T-helper 22 cell (primary cell): ENCODE results near the gene GTF3C4.

Experiments
- DNase-seq: peaks from one replicate; pipeline ENCODE4 v3.0.0-alpha.2; 2020; ENCODE audit warnings: low read depth

GTF3C4 gene

GRCh38 chr9:132670457-132671391 lies at the start of gene GTF3C4:
GTF3C4 (plus strand) TSS chr9:132670464; CDS start chr9:132670599, 135 bp downstream.
- DNase-seq: peak; percentile 78

DNA sequence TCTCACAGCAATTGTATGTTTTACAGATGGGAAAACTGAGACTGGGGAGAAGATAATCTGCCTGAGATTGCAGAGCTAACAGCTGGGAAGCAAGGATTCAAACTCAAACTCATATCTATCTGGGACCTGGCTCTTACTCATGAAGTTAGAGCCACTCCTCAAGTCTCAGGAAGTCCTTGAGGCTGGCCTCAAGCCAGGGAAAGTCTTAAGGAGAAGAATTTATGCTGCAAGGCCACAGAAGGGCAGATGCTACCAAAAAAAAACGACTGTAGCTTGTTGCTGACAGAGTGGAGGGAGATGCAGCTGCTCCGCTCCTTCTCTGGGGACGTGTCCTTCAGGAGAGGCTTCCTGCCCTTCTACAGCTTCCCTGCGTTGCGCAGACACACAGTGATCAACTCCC lies 48.1 kb upstream of the GTF3C4 start:
- no peak for DNase-seq

- DNase-seq: no peak
These were observed 44.0 kb upstream of the GTF3C4 start for GRCh38 chr9:132626285-132626684.

GRCh38 chr9:132627106-132627505 lies 43.2 kb upstream of the GTF3C4 start:
- no peak for DNase-seq

GRCh38 chr9:132627594-132627993 lies 42.7 kb upstream of the GTF3C4 start:
- DNase-seq: no peak

DNA sequence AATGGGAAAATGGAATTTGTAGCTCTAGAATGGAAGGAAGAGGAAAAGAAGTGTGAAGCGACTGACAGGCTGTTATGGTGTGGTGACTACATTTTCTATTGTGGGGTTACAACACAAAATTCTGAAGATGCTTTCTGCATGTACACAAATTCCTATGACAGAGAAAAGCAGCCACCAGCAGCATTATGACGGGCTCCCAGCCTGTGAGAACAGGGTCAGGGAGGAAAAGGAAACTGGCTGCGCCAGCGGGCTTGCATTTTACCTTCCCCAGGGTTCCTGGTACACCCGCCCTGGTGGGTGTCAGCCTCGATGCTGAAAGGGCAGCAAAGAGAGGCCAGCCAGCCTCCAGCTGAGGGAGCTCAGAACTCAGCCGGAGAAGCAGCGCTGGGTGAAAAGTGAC lies 41.5 kb upstream of the GTF3C4 start:
- DNase-seq: no peak

DNA sequence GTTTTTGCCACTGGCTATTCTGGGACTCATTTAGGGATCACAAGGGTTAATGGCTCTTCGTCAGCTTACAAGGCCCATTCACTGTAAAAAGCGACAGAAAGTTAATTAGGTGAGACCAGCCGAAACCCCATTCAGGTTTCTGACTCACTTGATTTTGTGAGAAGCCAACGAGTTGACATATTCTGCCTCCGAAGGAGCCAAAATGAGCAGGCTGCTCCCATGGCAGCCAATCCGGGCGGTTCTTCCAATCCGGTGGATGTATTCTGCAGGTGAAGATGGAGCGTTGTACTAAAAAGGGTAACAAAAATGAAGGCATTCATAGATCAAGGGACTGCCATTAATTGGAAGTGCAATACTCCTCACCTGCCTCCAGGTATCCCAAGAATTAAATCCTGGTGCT lies 40.1 kb upstream of the GTF3C4 start:
- no peak for DNase-seq

DNA sequence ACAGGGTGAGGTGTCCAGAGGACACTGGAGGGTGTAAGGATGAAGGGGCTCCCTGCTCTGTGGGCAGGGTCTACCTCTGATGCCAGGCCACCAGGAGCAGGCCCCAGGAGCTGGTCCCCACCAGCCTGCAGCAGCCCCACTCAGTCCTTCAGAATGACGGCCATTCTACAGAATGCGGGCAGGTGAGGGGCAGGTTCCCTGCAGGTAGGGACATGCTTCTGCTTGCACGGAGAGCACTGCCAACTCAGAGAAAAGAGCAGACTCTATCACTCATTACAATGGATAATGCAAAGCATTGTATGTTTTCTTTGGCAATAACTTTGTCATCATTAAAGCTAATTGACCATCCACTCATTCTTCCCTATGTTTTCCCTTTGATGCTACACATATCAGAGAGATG lies 39.5 kb upstream of the GTF3C4 start:
- DNase-seq: no peak

DNA sequence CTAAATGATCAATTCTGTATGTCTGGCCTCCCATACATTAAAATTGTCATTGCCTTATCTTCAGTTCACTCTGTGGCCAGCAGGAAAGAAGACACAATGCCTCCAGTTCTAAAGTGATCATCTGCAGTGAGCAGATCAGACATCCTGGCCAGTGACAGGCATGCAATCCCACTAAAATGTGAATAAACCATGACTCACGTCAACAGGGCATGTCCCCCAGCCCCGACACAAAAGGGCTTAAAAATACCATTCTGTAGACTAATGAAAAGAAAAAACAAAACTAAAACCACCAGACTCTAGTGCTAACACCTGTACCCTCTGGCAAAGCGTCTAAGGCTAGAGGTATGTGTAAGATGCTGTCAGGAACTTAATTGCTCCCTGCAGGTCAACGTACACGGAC lies 39.0 kb upstream of the GTF3C4 start:
- DNase-seq: no peak

GRCh38 chr9:132631685-132632084 lies 38.6 kb upstream of the GTF3C4 start:
- DNase-seq: no peak

DNA sequence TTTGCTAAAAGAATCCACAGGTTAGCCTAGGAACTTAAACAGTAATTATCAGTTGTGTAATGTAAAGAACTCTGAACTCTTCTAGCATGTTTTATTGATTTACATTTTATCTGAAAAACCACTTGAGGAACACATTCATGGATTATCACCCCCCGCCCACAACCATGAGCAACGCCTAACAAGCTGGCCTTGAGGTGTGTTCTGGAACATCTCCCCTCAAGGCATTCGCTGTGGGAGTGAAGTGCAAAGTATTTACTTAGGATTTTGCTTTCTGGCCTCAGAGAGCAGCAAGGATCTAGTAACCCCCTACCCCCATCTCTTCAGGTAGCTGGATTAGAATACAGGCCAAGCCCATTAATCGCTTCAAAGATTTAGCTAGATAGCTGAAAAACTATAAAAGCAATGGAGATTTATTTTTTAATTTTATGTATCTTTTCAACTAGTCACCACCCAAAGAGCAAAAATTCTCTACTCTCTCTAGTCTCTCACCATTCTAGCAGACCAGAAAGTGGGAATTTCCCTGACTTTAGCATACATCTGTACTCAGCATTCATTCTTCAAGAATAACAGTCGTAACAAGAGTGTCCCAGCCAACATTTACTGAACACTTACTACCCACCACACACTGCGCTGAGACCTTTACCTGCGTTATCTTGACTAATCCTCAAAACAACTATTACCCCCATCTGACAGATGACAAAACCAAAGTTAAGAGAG lies 37.7 kb upstream of the GTF3C4 start:
- DNase-seq: no peak

GRCh38 chr9:132634327-132634726 lies 35.9 kb upstream of the GTF3C4 start:
- no peak for DNase-seq

DNA sequence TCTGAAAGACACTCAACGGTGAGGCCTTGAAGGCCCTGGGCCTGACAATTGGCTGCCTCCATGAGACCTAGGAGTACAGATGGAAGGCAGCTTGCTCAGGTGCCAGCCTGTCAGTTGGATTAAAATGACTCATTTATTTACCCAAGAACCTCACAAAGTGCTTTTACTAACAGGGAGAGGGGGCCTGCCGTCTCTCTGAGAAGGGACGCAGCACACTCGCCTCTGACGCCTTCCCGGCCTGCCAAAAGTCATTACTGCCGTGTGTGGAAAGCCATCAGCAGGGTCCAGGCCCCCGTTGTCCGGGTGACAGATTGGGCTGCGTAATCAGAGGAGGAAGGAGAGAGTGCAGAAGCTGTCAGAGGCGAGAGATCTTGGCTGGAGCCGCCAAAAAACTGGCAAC lies 32.9 kb upstream of the GTF3C4 start:
- DNase-seq: no peak

- DNase-seq: no peak
These were observed 32.5 kb upstream of the GTF3C4 start for GRCh38 chr9:132637801-132638200.

DNA sequence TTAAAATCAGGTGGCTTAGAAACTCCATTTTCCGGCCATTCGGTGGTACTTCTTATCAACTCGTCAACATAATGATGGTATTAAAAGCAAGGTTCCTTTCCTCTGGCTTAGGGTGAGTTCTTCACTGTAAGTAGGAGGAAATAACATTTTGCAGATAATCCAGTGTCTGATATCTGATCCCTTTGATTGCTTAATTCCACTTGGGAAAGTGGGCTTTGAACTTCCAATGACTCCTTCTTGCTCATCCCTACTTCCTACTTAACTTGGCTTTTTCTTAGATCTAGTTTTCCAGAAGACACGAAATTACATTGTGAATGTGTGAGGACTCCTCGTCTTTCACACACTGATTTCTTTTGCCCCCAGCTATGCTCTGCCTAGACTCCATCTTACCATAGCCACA lies 32.0 kb upstream of the GTF3C4 start:
- DNase-seq: no peak

DNA sequence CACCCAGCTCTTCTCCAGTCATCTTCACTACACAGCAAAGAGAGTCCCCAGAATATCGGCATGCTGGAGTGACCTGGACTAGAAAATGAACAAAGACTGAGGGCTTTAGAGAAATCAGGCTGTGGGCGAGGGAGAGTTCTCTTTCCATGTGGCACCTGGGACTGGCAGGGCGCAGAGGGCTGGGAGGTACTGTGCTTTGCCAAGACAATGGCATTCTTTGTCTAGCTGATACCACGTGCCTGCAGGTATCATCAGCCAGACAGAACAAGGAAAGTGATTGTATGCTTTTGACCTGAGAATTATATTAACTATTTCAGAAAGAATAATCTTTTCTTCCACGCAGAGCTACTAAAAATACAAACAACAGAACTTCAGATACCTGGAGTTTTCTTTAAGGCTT lies 30.9 kb upstream of the GTF3C4 start:
- no peak for DNase-seq

DNA sequence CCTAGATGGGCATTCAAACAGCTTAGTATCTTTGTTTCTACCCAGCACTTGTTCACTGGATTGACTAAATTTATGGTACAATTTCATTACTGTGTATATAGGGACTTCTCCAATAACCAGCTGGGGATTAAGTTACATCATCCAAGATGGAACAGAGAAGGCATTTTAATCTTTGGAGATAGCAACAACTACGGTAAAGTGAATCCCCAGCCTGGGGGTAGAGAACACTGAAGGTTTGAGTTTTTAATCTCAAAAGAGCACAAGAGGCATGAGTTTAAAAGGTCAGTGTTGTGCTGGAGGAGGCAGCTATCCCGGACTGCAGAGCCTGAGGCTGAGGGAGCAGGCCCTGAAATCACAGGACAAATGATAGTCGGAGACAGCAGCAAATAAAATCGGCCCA lies 29.0 kb upstream of the GTF3C4 start:
- DNase-seq: no peak

DNA sequence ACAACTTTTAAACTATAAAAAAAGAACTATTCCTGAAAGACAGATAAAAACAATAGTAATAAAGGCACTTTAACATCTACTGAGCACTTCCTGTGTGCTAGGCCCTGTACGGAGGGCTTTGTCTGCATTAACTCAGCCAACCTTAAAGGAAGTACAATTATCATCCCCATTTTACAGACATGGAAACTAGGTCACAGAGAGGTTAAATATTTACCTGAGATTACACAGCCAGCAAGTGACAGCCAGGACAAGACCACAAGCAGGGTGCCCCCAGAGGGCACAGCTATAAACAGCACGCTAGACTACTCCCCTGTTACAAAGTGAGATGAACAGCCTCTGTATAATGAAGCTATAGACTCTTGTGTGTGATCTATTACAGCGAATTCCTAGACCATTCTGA lies 26.0 kb upstream of the GTF3C4 start:
- no peak for DNase-seq

DNA sequence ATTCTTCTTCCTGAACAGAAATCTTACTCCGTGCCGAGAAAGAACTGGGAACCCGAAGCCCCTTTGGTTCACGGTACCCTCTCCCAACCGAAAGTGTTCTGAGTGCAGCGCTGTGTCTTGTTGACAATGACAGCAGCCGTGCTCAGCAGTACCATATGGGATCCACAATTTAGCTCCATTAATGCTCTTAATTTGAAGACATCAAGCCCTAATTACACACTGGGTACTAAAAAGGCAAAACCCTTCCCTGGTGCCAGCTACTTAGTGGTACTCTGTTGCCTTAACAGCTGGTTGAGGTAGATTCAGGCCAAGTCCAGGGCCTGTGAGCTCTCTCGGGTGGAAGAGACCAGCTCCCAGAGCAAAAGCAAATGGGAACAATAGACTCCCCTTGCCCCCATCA lies 25.0 kb upstream of the GTF3C4 start:
- DNase-seq: no peak

DNA sequence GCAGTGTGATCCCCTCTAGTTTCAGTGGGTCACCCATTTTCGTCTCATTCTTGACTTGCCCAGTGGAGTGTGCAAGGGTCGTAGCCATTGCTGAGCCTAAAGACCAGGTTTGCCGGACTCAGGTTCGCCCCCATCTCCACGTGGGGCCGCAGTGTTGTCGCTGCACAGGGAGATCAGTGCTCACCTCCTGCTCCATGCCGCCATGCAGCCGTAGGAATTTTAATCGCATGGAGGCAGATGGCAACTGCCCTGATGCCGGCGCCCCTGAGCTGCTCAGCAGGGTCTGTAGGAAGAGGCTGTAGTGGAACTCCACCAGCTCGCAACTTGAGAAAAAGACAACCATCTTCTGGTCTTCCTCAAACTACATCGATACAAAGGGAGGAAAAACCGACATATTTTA lies 24.6 kb upstream of the GTF3C4 start:
- no peak for DNase-seq

GRCh38 chr9:132646726-132647125 lies 23.5 kb upstream of the GTF3C4 start:
- DNase-seq: no peak

DNA sequence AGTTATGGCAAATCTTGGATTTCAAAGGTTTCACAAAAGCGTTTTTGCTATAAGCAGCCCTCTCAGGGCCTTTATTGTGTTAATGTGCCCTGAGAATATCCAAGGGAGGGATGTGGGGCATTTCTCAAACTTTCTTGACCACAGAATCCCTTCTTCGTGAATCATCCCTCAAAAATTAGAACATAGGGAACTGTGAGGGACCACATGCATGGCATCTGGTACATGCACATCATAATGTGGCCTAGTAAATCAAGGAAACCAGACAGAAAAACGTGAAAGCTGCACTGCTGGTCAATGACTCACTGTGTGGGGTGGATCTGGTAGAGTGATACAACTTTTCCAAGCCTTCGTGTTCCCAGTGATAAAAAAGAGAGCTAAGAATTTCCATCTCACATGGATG lies 22.9 kb upstream of the GTF3C4 start:
- DNase-seq: no peak

- no peak for DNase-seq
These were observed 22.5 kb upstream of the GTF3C4 start for GRCh38 chr9:132647806-132648205.
